ENCODE measurements around the gene WDR59.

DNA sequence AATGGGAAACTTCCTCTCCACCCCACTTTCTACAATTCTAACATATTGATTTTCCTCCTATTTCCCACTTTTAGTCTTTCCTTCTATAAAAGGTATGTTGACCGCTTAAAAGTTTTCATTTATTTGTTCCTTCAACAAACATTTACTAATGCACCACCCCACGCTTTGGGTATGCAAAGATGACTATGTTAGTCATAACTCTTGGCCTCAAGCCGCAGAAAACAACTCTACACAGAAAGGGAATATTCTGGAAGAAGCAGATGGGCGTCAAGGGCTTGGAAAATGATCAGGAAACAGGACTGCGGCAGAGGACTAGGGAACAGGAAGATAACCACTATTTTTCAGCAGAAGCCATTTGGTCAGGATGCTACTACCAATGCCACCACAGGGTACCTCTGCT, 153.5 kb downstream of the WDR59 start:
- TF ChIP-seq, protein P1, sequence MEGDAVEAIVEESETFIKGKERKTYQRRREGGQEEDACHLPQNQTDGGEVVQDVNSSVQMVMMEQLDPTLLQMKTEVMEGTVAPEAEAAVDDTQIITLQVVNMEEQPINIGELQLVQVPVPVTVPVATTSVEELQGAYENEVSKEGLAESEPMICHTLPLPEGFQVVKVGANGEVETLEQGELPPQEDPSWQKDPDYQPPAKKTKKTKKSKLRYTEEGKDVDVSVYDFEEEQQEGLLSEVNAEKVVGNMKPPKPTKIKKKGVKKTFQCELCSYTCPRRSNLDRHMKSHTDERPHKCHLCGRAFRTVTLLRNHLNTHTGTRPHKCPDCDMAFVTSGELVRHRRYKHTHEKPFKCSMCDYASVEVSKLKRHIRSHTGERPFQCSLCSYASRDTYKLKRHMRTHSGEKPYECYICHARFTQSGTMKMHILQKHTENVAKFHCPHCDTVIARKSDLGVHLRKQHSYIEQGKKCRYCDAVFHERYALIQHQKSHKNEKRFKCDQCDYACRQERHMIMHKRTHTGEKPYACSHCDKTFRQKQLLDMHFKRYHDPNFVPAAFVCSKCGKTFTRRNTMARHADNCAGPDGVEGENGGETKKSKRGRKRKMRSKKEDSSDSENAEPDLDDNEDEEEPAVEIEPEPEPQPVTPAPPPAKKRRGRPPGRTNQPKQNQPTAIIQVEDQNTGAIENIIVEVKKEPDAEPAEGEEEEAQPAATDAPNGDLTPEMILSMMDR (IDR thresholded peaks at IDR 0.05 in 2 of 3, conservative IDR thresholded peaks at IDR 0.05 in 1 of 3; ENCODE audit: insufficient read depth in 2 of 3, low read depth in 1 of 3, low read length in 3 of 3): no peak
- TF ChIP-seq, protein P2, sequence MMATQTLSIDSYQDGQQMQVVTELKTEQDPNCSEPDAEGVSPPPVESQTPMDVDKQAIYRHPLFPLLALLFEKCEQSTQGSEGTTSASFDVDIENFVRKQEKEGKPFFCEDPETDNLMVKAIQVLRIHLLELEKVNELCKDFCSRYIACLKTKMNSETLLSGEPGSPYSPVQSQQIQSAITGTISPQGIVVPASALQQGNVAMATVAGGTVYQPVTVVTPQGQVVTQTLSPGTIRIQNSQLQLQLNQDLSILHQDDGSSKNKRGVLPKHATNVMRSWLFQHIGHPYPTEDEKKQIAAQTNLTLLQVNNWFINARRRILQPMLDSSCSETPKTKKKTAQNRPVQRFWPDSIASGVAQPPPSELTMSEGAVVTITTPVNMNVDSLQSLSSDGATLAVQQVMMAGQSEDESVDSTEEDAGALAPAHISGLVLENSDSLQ (IDR thresholded peaks at IDR 0.05): no peak
- TF ChIP-seq SMARCA5 (IDR thresholded peaks at IDR 0.05) (no peak), SP2 (IDR thresholded peaks at IDR 0.05; ENCODE audit: extremely low read depth, low read depth, low read length, poor library complexity, severe bottlenecking) (no peak), ZKSCAN8 (CRISPR knock-in tag; IDR thresholded peaks at IDR 0.05) (no peak), SMAD1 (IDR thresholded peaks at IDR 0.05; ENCODE audit: low read depth, low read length, partially characterized antibody) (no peak), CHD7 (IDR thresholded peaks at IDR 0.05; ENCODE audit: low read depth, low read length) (no peak), ILK (tag; IDR thresholded peaks at IDR 0.05; ENCODE audit: borderline replicate concordance, low read depth) (no peak), JUNB (CRISPR knock-in tag; conservative IDR thresholded peaks at IDR 0.05) (no peak)
